Esophagus squamous epithelium (tissue), 4 donors: ENCODE measurements around the gene KLHL21.

Experiments used
- POLR2A ChIP-seq, 4 donors: fragments of 450-650 bp; IDR thresholded peaks; one replicate each; pipeline ENCODE4 v1.6.1; 2017; ENCODE audit warnings: antibody characterized with exemption in 4 of 4, mild to moderate bottlenecking in 4 of 4, moderate library complexity in 3 of 4
- TF ChIP-seq, protein P1 (sequence below), 6 experiments: fragments of 450-650 bp in 4 of 6; fragments of 200-600 bp in 2 of 6; sonication (generic) in 2 of 6; IDR thresholded peaks; one replicate each; pipeline ENCODE4 v1.5.1; 2016 to 2019; ENCODE audit warnings: antibody characterized with exemption in 6 of 6, mild to moderate bottlenecking in 4 of 6, moderate library complexity in 4 of 6

DNA sequence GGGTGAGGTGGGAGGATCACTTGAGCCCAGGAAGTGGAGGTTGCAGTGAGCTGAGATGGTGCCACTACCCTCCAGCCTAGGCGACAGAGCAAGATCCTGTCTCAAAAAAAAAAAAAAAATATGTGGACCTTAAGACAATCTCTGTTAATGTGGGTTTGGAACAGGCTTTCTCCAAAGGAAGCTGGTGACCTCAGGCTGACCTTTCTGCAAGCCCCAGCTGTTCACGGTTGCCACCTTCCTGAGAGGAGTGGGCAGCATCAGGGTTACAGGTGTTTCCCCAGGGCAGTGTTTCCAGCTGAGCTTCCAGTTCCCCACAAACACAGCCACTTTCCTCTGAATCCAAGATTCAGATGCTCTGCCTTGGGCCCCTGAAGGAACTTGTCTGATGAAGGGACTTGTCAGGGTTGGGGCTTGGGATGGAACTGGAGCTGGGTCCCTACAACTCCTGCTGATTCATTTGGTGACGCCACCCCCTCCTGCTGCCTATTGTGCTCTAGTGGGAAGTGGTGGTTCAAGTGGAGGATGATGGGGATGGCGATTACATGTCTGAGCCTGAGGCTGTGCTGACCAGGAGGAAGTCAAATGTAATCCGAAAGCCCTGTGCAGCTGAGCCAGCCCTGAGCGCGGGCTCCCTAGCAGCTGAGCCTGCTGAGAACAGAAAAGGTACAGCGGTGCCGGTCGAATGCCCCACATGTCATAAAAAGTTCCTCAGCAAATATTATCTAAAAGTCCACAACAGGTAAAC lies 20.9 kb downstream of the KLHL21 start:
- TF ChIP-seq, protein P1, sequence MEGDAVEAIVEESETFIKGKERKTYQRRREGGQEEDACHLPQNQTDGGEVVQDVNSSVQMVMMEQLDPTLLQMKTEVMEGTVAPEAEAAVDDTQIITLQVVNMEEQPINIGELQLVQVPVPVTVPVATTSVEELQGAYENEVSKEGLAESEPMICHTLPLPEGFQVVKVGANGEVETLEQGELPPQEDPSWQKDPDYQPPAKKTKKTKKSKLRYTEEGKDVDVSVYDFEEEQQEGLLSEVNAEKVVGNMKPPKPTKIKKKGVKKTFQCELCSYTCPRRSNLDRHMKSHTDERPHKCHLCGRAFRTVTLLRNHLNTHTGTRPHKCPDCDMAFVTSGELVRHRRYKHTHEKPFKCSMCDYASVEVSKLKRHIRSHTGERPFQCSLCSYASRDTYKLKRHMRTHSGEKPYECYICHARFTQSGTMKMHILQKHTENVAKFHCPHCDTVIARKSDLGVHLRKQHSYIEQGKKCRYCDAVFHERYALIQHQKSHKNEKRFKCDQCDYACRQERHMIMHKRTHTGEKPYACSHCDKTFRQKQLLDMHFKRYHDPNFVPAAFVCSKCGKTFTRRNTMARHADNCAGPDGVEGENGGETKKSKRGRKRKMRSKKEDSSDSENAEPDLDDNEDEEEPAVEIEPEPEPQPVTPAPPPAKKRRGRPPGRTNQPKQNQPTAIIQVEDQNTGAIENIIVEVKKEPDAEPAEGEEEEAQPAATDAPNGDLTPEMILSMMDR (IDR thresholded peaks at IDR 0.05) = no peak
- no peak for TF ChIP-seq POLR2A (IDR thresholded peaks at IDR 0.05)
